ENCODE data around the gene POU4F2. TPM values are rescaled to one million over a fixed set of nuclear protein-coding genes. Genes with fewer than 3 reads are reported as not detected.

The POU4F2 gene
- total RNA-seq, 1 experiment from 2014 or later = not detected

GRCh38 chr4:146641762-146642161 is 3.1 kb downstream of the POU4F2 start:
- Histone ChIP-seq H4K20me1 (ENCODE audit: insufficient read depth) (no peaks in the 10 kb centered on the region), H3K4me2 (ENCODE audit: low read length) (no peak overlapping the region), H3K9me2 (ENCODE audit: insufficient read depth) (no peaks in the 10 kb centered on the region; the same call in 1 of the 2 replicates), H3K27ac (ENCODE audit: low read depth, low read length) (no peak overlapping the region), H2AFZ (ENCODE audit: low read depth, low read length, poor library complexity, severe bottlenecking) (no peak overlapping the region), H3K36me3 (ENCODE audit: control insufficient read depth in 1 of 2, insufficient read depth in 2 of 2, low read length in 2 of 2) (no peaks in the 10 kb centered on the region), H3K9me3 (ENCODE audit: control insufficient read depth in 1 of 2, insufficient read depth in 1 of 2, low read depth in 1 of 2, low read length in 2 of 2) (no peaks in the 10 kb centered on the region), H3K4me3 (replicated peaks in 1 of 2; ENCODE audit: low read depth in 1 of 2, low read length in 2 of 2) (no peak overlapping the region), H3K27me3 (ENCODE audit: insufficient read depth, low read length) (peaks cover 7% of the 10 kb centered on the region; the same call in 1 of the 2 replicates), H3K79me2 (ENCODE audit: insufficient read depth, low read length) (no peaks in the 10 kb centered on the region), H3K9ac (ENCODE audit: low read length) (no peak overlapping the region), H3K4me1 (ENCODE audit: control insufficient read depth in 1 of 2, insufficient read depth in 2 of 2, low read length in 2 of 2) (no peaks in the 10 kb centered on the region)
- ATAC-seq = no peak
- CTCF ChIA-PET = no interaction called here
- TF ChIP-seq EZH2phosphoT487 (IDR thresholded peaks at IDR 0.05; ENCODE audit: borderline replicate concordance) (no peak), ZBTB33 (IDR thresholded peaks at IDR 0.05; ENCODE audit: extremely low read depth, insufficient replicate concordance, low read length) (no peak), SP1 (IDR thresholded peaks at IDR 0.05; ENCODE audit: low read depth) (no peak), YY1 (IDR thresholded peaks at IDR 0.05; ENCODE audit: extremely low read depth, insufficient replicate concordance, low read depth, low read length) (no peak), JUND (IDR thresholded peaks at IDR 0.05) (no peak), SIN3A (IDR thresholded peaks at IDR 0.05; ENCODE audit: low read depth) (no peak), ZNF274 (IDR thresholded peaks at IDR 0.05; ENCODE audit: low read depth, low read length) (no peak), REST (IDR thresholded peaks at IDR 0.05; ENCODE audit: low read depth) (no peak), POLR2AphosphoS5 (IDR thresholded peaks at IDR 0.05; ENCODE audit: low read depth, low read length) (no peak), CBX3 (IDR thresholded peaks at IDR 0.05; ENCODE audit: low read depth) (no peak), ATF3 (IDR thresholded peaks at IDR 0.05) (no peak), MAX (IDR thresholded peaks at IDR 0.05) (no peak), EGR1 (IDR thresholded peaks at IDR 0.05; ENCODE audit: low read depth) (no peak), ZFX (IDR thresholded peaks at IDR 0.05) (no peak), ELF1 (IDR thresholded peaks at IDR 0.05; ENCODE audit: borderline replicate concordance, low read depth) (no peak)
- no peak for DNase-seq (ENCODE audit: low read depth, low spot score)
- intact Hi-C loops (cut with micrococcal nuclease) = no loop called here
- POLR2A ChIA-PET = no interaction called here
- no TSS peak for BruUV-seq (replicated peaks)
- RAD21 ChIA-PET (ENCODE audit: low non-redundant PET in 1 of 2, low total read pairs in 2 of 2, uncharacterized antibody in 2 of 2, unreplicated experiment in 2 of 2) = no interaction called here

Data from HCT116 (cell line).